Endodermal cell (in vitro differentiated cells): Measurements from ENCODE around the gene TMEM39B. TPM values are rescaled to one million over a fixed set of nuclear protein-coding genes. Genes with fewer than 3 reads are reported as not detected.

Experiments used
- DNase-seq: peaks from one replicate; pipeline ENCODE4 v3.0.0-alpha.2; 2017
- H3K27ac ChIP-seq: 2 replicates; pipeline ENCODE4 v1.5.1; 2013; ENCODE audit warnings: mild to moderate bottlenecking, low read depth, low read length, moderate library complexity
- H3K27me3 ChIP-seq: 2 replicates; pipeline ENCODE4 v1.6.1; 2013; ENCODE audit warnings: mild to moderate bottlenecking, low read length, moderate library complexity; ENCODE audit not compliant: insufficient read depth, control insufficient read depth, poor library complexity, severe bottlenecking
- H3K36me3 ChIP-seq: 2 replicates; pipeline ENCODE4 v1.7.0; 2013; ENCODE audit warnings: mild to moderate bottlenecking, low read length, moderate library complexity; ENCODE audit not compliant: control insufficient read depth, insufficient read depth
- H3K4me1 ChIP-seq: one replicate; pipeline ENCODE4 v1.7.0; 2013; ENCODE audit warnings: low read length; ENCODE audit not compliant: control insufficient read depth, insufficient read depth
- H3K4me3 ChIP-seq: 2 replicates; pipeline ENCODE4 v1.5.1; 2013; ENCODE audit warnings: mild to moderate bottlenecking, low read length, moderate library complexity
- H3K9ac ChIP-seq: 2 replicates; pipeline ENCODE4 v1.6.1; 2013; ENCODE audit warnings: mild to moderate bottlenecking, low read length, moderate library complexity; ENCODE audit not compliant: poor library complexity, severe bottlenecking; ENCODE audit errors: extremely low read depth
- H3K9me3 ChIP-seq: 2 replicates; pipeline ENCODE4 v1.6.1; 2013; ENCODE audit warnings: mild to moderate bottlenecking, low read length, moderate library complexity; ENCODE audit not compliant: control insufficient read depth
- H3K27ac Mint-ChIP-seq: 2 replicates; pipeline ENCODE4 v1.8.0; 2020; ENCODE audit warnings: mixed read lengths
- H3K27me3 Mint-ChIP-seq: 2 replicates; pipeline ENCODE4 v1.8.0; 2021; ENCODE audit warnings: mild to moderate bottlenecking, mixed read lengths; ENCODE audit not compliant: insufficient read depth
- H3K36me3 Mint-ChIP-seq: 2 replicates; pipeline ENCODE4 v1.8.0; 2020; ENCODE audit warnings: low read depth, mixed read lengths
- H3K4me1 Mint-ChIP-seq: 2 replicates; pipeline ENCODE4 v1.8.0; 2020; ENCODE audit warnings: mixed read lengths
- H3K4me3 Mint-ChIP-seq: 2 replicates; pipeline ENCODE4 v1.8.0; 2020; ENCODE audit warnings: mild to moderate bottlenecking, moderate library complexity, mixed read lengths
- H3K9me3 Mint-ChIP-seq: 2 replicates; pipeline ENCODE4 v1.8.0; 2020; ENCODE audit warnings: mild to moderate bottlenecking, mixed read lengths
- WGBS, 2 experiments: methylation state at CpG; one replicate each; pipeline versions ENCODE4 v1.1.5 to v1.1.7; 2013; ENCODE audit warnings: missing lambda C conversion rate in 2 of 2, mixed read lengths in 1 of 2; ENCODE audit not compliant: insufficient coverage in 1 of 2, insufficient read length in 1 of 2; 5-methylcytosine and 5-hydroxymethylcytosine counted together
- total RNA-seq, 2 donors: library from RNA; stranded (reverse); fragmentation: NEBNext Ultra II Directional in 1 of 2; extraction: Animal tissue kit (Norgen Biotek cat#: 25700) in 1 of 2; gene quantifications; 2 replicates in 1 of 2; 3 replicates in 1 of 2; pipeline ENCODE4 v1.2.1, GENCODE V29; 2021
- TF ChIP-seq, protein P1 (sequence below): fragments of 200-600 bp; sonication (generic); conservative IDR thresholded peaks from 2 replicates; pipeline ENCODE4 v1.5.0; 2021; ENCODE audit warnings: antibody characterized with exemption, mild to moderate bottlenecking

Gene TMEM39B
- total RNA-seq, 2 donors from 2014 or later: 11.0 to 20.3 TPM

DNA sequence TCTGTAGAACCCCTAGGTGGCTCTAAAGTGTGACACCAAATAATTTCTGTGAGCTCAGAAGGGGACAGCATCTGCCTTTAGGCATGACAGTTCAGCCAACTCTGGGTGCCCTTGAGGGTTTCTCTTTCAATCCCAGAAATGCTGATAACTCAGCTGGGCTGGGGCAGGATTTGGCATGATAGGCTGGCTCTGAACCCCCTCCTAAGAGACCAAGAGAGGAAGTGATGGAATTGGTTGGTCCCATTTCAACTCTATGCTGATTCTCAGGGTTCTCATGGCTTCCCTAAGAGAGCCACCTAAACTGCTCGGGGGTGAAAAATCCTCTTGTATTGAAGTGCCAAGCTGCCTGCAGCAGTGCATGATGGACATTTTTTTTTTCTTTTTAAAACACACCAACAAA lies 28.5 kb upstream of the TMEM39B start:
- no peak overlapping the region for H3K27ac ChIP-seq
- H3K27me3 ChIP-seq: no peaks in the 10 kb centered on the region
- no peaks in the 10 kb centered on the region for H3K9me3 ChIP-seq
- no peaks in the 10 kb centered on the region for H3K36me3 ChIP-seq
- H3K4me1 ChIP-seq: no peaks in the 10 kb centered on the region
- no peaks in the 10 kb centered on the region for H3K27me3 Mint-ChIP-seq
- no peak overlapping the region for H3K4me3 Mint-ChIP-seq
- peaks cover 75% of the 10 kb centered on the region for H3K36me3 Mint-ChIP-seq
- TF ChIP-seq, protein P1, sequence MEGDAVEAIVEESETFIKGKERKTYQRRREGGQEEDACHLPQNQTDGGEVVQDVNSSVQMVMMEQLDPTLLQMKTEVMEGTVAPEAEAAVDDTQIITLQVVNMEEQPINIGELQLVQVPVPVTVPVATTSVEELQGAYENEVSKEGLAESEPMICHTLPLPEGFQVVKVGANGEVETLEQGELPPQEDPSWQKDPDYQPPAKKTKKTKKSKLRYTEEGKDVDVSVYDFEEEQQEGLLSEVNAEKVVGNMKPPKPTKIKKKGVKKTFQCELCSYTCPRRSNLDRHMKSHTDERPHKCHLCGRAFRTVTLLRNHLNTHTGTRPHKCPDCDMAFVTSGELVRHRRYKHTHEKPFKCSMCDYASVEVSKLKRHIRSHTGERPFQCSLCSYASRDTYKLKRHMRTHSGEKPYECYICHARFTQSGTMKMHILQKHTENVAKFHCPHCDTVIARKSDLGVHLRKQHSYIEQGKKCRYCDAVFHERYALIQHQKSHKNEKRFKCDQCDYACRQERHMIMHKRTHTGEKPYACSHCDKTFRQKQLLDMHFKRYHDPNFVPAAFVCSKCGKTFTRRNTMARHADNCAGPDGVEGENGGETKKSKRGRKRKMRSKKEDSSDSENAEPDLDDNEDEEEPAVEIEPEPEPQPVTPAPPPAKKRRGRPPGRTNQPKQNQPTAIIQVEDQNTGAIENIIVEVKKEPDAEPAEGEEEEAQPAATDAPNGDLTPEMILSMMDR: no peak
- 100% methylated on average over 1 of the region's 1 CpG; no CpG with 5 or more reads in 1 of the 2 experiments for WGBS, 2 experiments
- no peaks in the 10 kb centered on the region for H3K9me3 Mint-ChIP-seq
- no peak overlapping the region for H3K27ac Mint-ChIP-seq
- H3K9ac ChIP-seq: no peak overlapping the region
- no peaks in the 10 kb centered on the region for H3K4me1 Mint-ChIP-seq
- H3K4me3 ChIP-seq: no peak overlapping the region
- peak; percentile 15 for DNase-seq

GRCh38 chr1:32045772-32046171 lies 27.0 kb upstream of the TMEM39B start:
- H3K27me3 Mint-ChIP-seq: no peaks in the 10 kb centered on the region
- no peak overlapping the region for H3K27ac Mint-ChIP-seq

GRCh38 chr1:32047701-32048100 lies 25.0 kb upstream of the TMEM39B start:
- H3K27me3 ChIP-seq: no peaks in the 10 kb centered on the region

More at GRCh38 chr1:32045772-32046171, 27.0 kb upstream of the TMEM39B start:
- no peaks in the 10 kb centered on the region for H3K9me3 Mint-ChIP-seq
- DNase-seq: no peak
- H3K4me1 Mint-ChIP-seq: no peaks in the 10 kb centered on the region
- TF ChIP-seq, protein P1: no peak
- Histone ChIP-seq H3K9me3 (no peaks in the 10 kb centered on the region), H3K4me1 (no peaks in the 10 kb centered on the region), H3K36me3 (peaks cover 9% of the 10 kb centered on the region), H3K9ac (no peak overlapping the region), H3K27me3 (no peaks in the 10 kb centered on the region), H3K4me3 (no peak overlapping the region), H3K27ac (no peak overlapping the region)
- 99 to 100% methylated on average over 1 to 2 of the region's 2 CpGs for WGBS, 2 experiments
- no peak overlapping the region for H3K4me3 Mint-ChIP-seq
- peaks cover 71% of the 10 kb centered on the region for H3K36me3 Mint-ChIP-seq

More at GRCh38 chr1:32047701-32048100, 25.0 kb upstream of the TMEM39B start:
- Mint-ChIP-seq H3K9me3 (no peaks in the 10 kb centered on the region), H3K4me3 (no peak overlapping the region), H3K36me3 (peaks cover 73% of the 10 kb centered on the region), H3K27me3 (no peaks in the 10 kb centered on the region), H3K27ac (no peak overlapping the region), H3K4me1 (no peaks in the 10 kb centered on the region)
- H3K36me3 ChIP-seq: peaks cover 27% of the 10 kb centered on the region
- H3K4me1 ChIP-seq: no peaks in the 10 kb centered on the region
- no peak overlapping the region for H3K27ac ChIP-seq
- TF ChIP-seq, protein P1: no peak
- no peaks in the 10 kb centered on the region for H3K9me3 ChIP-seq
- H3K4me3 ChIP-seq: no peak overlapping the region
- H3K9ac ChIP-seq: no peak overlapping the region
- no peak for DNase-seq
